Spleen (tissue), 11 donors: Measurements from ENCODE around the gene AP1G2. TPM values are rescaled to one million over a fixed set of nuclear protein-coding genes. Genes with fewer than 3 reads are reported as not detected.

Source experiments
- DNase-seq: peaks from one replicate; pipeline ENCODE4 v3.0.0-alpha.2; 2020
- H3K27ac ChIP-seq, 8 donors: fragments of 200-600 bp; sonication (generic) in 7 of 8; 1 replicate in 4 of 8; 2 replicates in 4 of 8; pipeline versions ENCODE4 v1.5.0 to v1.8.0; 2016 to 2021; ENCODE audit warnings: inconsistent platforms in 4 of 8, mild to moderate bottlenecking in 4 of 8, moderate library complexity in 1 of 8
- H3K27me3 ChIP-seq, 7 donors: fragments of 200-600 bp; sonication (generic) in 6 of 7; replicated peaks in 1 of 7; 1 replicate in 4 of 7; 2 replicates in 3 of 7; pipeline versions ENCODE4 v1.5.0 to v1.8.0; 2016 to 2021; ENCODE audit warnings: inconsistent platforms in 3 of 7, mild to moderate bottlenecking in 1 of 7
- H3K36me3 ChIP-seq, 6 donors: fragments of 200-600 bp; sonication (generic) in 5 of 6; 1 replicate in 4 of 6; 2 replicates in 2 of 6; pipeline versions ENCODE4 v1.5.0 to v1.8.0; 2016 to 2021; ENCODE audit warnings: inconsistent platforms in 2 of 6
- H3K4me1 ChIP-seq, 6 donors: fragments of 200-600 bp; sonication (generic) in 5 of 6; 1 replicate in 3 of 6; 2 replicates in 3 of 6; pipeline versions ENCODE4 v1.5.0 to v1.8.0; 2016 to 2021; ENCODE audit warnings: inconsistent platforms in 3 of 6
- H3K4me3 ChIP-seq, 8 donors: fragments of 200-600 bp; sonication (generic) in 7 of 8; 1 replicate in 4 of 8; 2 replicates in 4 of 8; pipeline versions ENCODE4 v1.5.0 to v1.8.0; 2016 to 2021; ENCODE audit warnings: inconsistent platforms in 4 of 8, mild to moderate bottlenecking in 4 of 8, moderate library complexity in 2 of 8
- H3K9me3 ChIP-seq, 8 donors: fragments of 200-600 bp; sonication (generic) in 7 of 8; 1 replicate in 4 of 8; 2 replicates in 4 of 8; pipeline versions ENCODE4 v1.5.0 to v1.8.0; 2016 to 2021; ENCODE audit warnings: inconsistent platforms in 4 of 8
- POLR2A ChIP-seq, 3 donors: fragments of 450-650 bp; IDR thresholded peaks; one replicate each; pipeline ENCODE4 v1.5.1; 2017; ENCODE audit warnings: antibody characterized with exemption in 3 of 3, mild to moderate bottlenecking in 1 of 3
- POLR2AphosphoS5 ChIP-seq, 3 donors: sonication (generic); formaldehyde crosslinking; IDR thresholded peaks; one replicate each; pipeline ENCODE4 v1.5.1; 2017; ENCODE audit warnings: antibody characterized with exemption in 3 of 3
- WGBS, 5 donors: extraction: QIAGEN DNeasy Blood & Tissue Kit in 3 of 5; methylation state at CpG; one replicate each; pipeline versions ENCODE4 v1.1.5 to v1.1.7; 2013 to 2018; 5-methylcytosine and 5-hydroxymethylcytosine counted together
- intact Hi-C: fragments of 100-400 bp; cut with DNase I; formaldehyde crosslinking; loops from one replicate; pipeline ENCODE4 v1.15.0; 2023; ENCODE audit warnings: low total_unique reads
- polyA plus RNA-seq, 3 donors: library from polyadenylated mRNA; stranded (reverse); fragments of 200-250 nt; gene quantifications; one replicate each; pipeline ENCODE4 v1.2.1, GENCODE V29; 2013
- total RNA-seq, 7 donors: library from RNA; depleted of rRNA in 3 of 7; stranded (reverse); fragments of >200 nt in 3 of 7; fragmentation: NEBNext Ultra II Directional in 4 of 7; extraction: Animal tissue kit (Norgen Biotek cat#: 25700) in 4 of 7; gene quantifications; one replicate each; pipeline versions ENCODE4 v1.1.0 to v1.2.1, GENCODE V29; 2016 to 2021
- TF ChIP-seq, protein P1 (sequence below), 11 experiments: fragments of 200-600 bp in 7 of 11; fragments of 450-650 bp in 4 of 11; sonication (generic) in 4 of 11; IDR thresholded peaks in 8 of 11; conservative IDR thresholded peaks in 3 of 11; 1 replicate in 7 of 11; 2 replicates in 4 of 11; pipeline versions ENCODE4 v1.4.0 to v1.8.0; 2016 to 2021; ENCODE audit warnings: antibody characterized with exemption in 11 of 11, inconsistent platforms in 4 of 11, mild to moderate bottlenecking in 1 of 11
- donor health status: healthy with polysubstance abuse.
- donor health status: DM: no; HTN: no; CAD: no; lungs with moderate emphysema.
- donor health status: DM: no; HTN: no; CAD: no.
- donor health status: Bipolar disorder and iron deficiency.
- donor health status: healthy.
- donor health status: DM: no; HTN: no; CAD: no.
- donor health status: DM: yes; HTN: yes; CAD: no.

Gene AP1G2
- total and polyA plus RNA-seq, 10 donors: 126 to 267 (median 187) TPM

DNA sequence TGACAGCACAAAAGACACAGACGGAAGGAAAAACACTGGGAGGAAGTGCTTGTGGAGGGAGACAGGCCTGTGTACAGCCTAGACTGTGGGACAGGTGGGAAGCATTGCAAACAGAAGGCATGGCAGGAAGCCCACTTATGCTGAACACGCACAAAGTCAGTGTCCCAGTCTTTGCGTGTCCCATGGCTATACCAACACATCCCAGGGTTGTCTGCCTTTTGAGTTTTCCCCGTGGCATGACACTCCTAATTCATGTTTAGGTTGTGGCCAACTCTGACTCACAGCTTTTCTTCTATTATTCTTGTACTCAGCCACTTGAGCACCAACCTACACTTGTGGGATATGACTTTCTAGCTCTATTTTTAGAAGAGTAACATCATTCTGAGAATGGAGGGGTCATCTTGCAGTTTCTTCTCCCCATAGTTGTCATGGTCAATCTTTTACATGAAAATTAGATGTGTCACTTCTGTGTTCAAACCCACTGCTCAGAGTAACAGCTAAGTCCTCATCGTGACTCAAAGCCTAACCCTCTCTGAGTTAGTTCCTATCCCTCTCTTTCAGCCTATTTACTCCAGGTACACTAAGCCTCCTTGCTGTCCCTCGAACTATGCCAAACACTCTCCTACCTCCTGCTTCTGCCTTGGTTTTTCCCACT lies 38.5 kb upstream of the AP1G2 start:
- no peak for DNase-seq
- Histone ChIP-seq H3K36me3 (no peaks in the 10 kb centered on the region), H3K4me3 (no peak overlapping the region), H3K4me1 (peaks cover 0 to 14% (median 11%) of the 10 kb centered on the region in 6 donors), H3K9me3 (no peaks in the 10 kb centered on the region), H3K27me3 (no peaks in the 10 kb centered on the region), H3K27ac (no peak overlapping the region)
- 54 to 70% (median 58%) methylated on average over 6 of the region's 6 CpGs for WGBS, 5 donors
- TF ChIP-seq POLR2AphosphoS5 (IDR thresholded peaks at IDR 0.05) (no peak), POLR2A (IDR thresholded peaks at IDR 0.05) (no peak)
- TF ChIP-seq, protein P1, sequence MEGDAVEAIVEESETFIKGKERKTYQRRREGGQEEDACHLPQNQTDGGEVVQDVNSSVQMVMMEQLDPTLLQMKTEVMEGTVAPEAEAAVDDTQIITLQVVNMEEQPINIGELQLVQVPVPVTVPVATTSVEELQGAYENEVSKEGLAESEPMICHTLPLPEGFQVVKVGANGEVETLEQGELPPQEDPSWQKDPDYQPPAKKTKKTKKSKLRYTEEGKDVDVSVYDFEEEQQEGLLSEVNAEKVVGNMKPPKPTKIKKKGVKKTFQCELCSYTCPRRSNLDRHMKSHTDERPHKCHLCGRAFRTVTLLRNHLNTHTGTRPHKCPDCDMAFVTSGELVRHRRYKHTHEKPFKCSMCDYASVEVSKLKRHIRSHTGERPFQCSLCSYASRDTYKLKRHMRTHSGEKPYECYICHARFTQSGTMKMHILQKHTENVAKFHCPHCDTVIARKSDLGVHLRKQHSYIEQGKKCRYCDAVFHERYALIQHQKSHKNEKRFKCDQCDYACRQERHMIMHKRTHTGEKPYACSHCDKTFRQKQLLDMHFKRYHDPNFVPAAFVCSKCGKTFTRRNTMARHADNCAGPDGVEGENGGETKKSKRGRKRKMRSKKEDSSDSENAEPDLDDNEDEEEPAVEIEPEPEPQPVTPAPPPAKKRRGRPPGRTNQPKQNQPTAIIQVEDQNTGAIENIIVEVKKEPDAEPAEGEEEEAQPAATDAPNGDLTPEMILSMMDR (IDR thresholded peaks at IDR 0.05 in 8 of 11, conservative IDR thresholded peaks at IDR 0.05 in 3 of 11): no peak
- intact Hi-C loops: no loop called here

DNA sequence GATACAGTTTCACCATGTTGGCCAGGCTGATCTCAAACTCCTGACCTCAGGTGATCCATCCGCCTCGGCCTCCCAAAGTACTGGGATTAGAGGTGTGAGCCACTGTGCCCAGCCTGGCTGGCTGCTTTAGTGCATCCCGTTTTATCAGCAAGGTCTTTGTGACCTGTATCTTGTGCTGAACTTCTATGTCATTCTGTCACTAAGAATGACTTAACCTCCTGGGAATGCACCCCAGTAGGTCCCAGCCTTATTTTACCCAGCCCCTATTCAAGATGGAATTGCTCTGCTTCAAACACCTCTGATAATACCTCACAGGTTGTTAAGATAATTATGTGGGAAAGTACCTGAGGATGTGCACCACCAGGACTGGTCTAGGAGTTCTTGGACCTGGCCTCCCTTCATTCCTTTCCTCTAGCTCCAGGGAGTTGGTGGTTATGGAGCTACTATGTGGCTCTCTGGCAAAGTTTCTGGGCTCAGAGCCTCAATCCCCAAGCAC lies 37.1 kb upstream of the AP1G2 start:
- Histone ChIP-seq H3K9me3 (peaks cover 0 to 4% (median under 1%) of the 10 kb centered on the region in 8 donors), H3K36me3 (no peaks in the 10 kb centered on the region), H3K27me3 (no peaks in the 10 kb centered on the region), H3K4me3 (no peak overlapping the region), H3K27ac (no peak overlapping the region), H3K4me1 (peaks cover 0 to 2% (median under 1%) of the 10 kb centered on the region in 6 donors)
- 80 to 93% (median 88%) methylated on average over 3 of the region's 3 CpGs for WGBS, 5 donors
- TF ChIP-seq POLR2AphosphoS5 (IDR thresholded peaks at IDR 0.05) (no peak), POLR2A (IDR thresholded peaks at IDR 0.05) (no peak)
- TF ChIP-seq, protein P1 (IDR thresholded peaks at IDR 0.05 in 8 of 11, conservative IDR thresholded peaks at IDR 0.05 in 3 of 11): no peak
- intact Hi-C loops: no loop called here
- no peak for DNase-seq

DNA sequence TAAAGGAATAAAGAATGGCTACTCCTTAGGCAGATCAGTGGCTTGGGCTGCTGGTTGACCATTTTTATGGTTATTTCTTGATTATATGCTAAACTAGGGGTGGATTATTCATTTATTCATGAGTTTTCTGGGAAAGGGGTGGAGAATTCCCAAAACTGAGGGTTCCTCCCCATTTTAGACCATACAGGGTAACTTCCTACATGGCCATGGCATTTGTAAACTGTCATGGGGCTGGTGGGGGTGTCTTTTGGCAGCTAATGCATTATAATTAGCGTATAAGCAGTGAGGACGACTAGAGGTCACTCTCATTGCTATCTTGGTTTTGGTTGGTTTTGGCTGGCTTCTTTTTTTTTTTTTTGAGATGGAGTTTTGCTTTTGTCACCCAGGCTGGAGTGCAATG lies 36.6 kb upstream of the AP1G2 start:
- TF ChIP-seq POLR2A (IDR thresholded peaks at IDR 0.05): no peak
- no peak for TF ChIP-seq POLR2AphosphoS5 (IDR thresholded peaks at IDR 0.05)
- TF ChIP-seq, protein P1 (IDR thresholded peaks at IDR 0.05 in 8 of 11, conservative IDR thresholded peaks at IDR 0.05 in 3 of 11): no peak

DNA sequence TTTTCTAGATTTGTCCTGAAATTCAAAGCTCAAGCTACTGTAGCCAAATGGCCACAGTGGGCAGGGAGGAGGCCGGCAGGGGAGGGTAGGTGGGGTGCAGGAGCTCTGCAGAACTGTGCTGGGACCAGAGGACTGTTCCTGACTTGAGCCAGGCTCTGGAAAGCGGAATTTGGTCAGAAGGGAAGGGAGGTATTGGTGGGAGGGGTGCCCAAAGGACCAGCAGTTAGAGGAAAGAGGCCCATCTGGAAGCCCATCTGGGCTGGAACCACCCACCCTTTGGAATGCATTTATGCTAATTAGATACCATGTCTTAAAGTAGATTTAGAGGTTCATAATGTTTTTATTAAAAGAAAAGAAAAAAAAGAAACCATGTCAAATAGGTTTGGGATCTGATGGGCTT lies 35.5 kb upstream of the AP1G2 start:
- Histone ChIP-seq H3K27ac (no peak overlapping the region), H3K27me3 (no peaks in the 10 kb centered on the region), H3K4me1 (no peaks in the 10 kb centered on the region), H3K9me3 (peaks cover 0 to 12% (median 8%) of the 10 kb centered on the region in 8 donors), H3K36me3 (no peaks in the 10 kb centered on the region), H3K4me3 (no peak overlapping the region)
- TF ChIP-seq POLR2AphosphoS5 (IDR thresholded peaks at IDR 0.05) (no peak), POLR2A (IDR thresholded peaks at IDR 0.05) (no peak)
- TF ChIP-seq, protein P1 (IDR thresholded peaks at IDR 0.05 in 8 of 11, conservative IDR thresholded peaks at IDR 0.05 in 3 of 11): no peak
- DNase-seq: no peak
- intact Hi-C loops: no loop called here
- 72 to 90% (median 82%) methylated on average over 2 of the region's 2 CpGs for WGBS, 5 donors

More for the DNA sequence above, 36.6 kb upstream of the AP1G2 start:
- H3K27me3 ChIP-seq: no peaks in the 10 kb centered on the region
- H3K27ac ChIP-seq: no peak overlapping the region
- 76 to 92% (median 83%) methylated on average over 2 of the region's 2 CpGs for WGBS, 5 donors
- H3K4me1 ChIP-seq: no peaks in the 10 kb centered on the region
- H3K36me3 ChIP-seq: no peaks in the 10 kb centered on the region
- DNase-seq: no peak
- peaks cover 0 to 10% (median 6%) of the 10 kb centered on the region in 8 donors for H3K9me3 ChIP-seq
- intact Hi-C loops: no loop called here
- no peak overlapping the region for H3K4me3 ChIP-seq
